HEK293T (cell line): ENCODE results near the gene RER1.

Source experiments
- CTCF ChIA-PET: fragments of 350-600 bp; formaldehyde crosslinking; extraction: SDS; loops from one replicate; lab custom pipeline; 2021; ENCODE audit warnings: antibody characterized with exemption, inconsistent platforms; lab: Yijun Ruan, JAX
- POLR2A ChIA-PET: fragments of 350-600 bp; formaldehyde crosslinking; extraction: SDS; loops from one replicate; lab custom pipeline; 2020; ENCODE audit warnings: antibody characterized with exemption, inconsistent platforms; lab: Yijun Ruan, JAX
- DNase-seq: peaks from one replicate; pipeline ENCODE4 v3.0.0; 2012; ENCODE audit warnings: mixed read lengths; ENCODE audit errors: extremely low spot score
- ARNT ChIP-seq: fragments of 450-650 bp; IDR thresholded peaks from 2 replicates; pipeline ENCODE4 v1.6.1; 2017; ENCODE audit warnings: mild to moderate bottlenecking
- BHLHE40 ChIP-seq: fragments of 450-650 bp; IDR thresholded peaks from 2 replicates; pipeline ENCODE4 v1.6.1; 2016; ENCODE audit warnings: mild to moderate bottlenecking, moderate library complexity, borderline replicate concordance
- CTBP1 ChIP-seq: fragments of 450-650 bp; IDR thresholded peaks from 2 replicates; pipeline ENCODE4 v1.6.1; 2016; ENCODE audit warnings: borderline replicate concordance
- ELF4 ChIP-seq: fragments of 450-650 bp; IDR thresholded peaks from 2 replicates; pipeline ENCODE4 v1.6.1; 2017; ENCODE audit warnings: antibody characterized with exemption
- FOXA1 ChIP-seq: fragments of 450-650 bp; IDR thresholded peaks from 2 replicates; pipeline ENCODE4 v1.6.1; 2016; ENCODE audit warnings: mild to moderate bottlenecking
- FOXK2 ChIP-seq: fragments of 450-650 bp; IDR thresholded peaks from 2 replicates; pipeline ENCODE4 v1.6.1; 2016; ENCODE audit warnings: mild to moderate bottlenecking
- FOXM1 ChIP-seq: fragments of 450-650 bp; IDR thresholded peaks from 2 replicates; pipeline ENCODE4 v1.6.1; 2017; ENCODE audit warnings: mild to moderate bottlenecking, borderline replicate concordance
- HDGF ChIP-seq: fragments of 450-650 bp; IDR thresholded peaks from 2 replicates; pipeline ENCODE4 v1.6.1; 2017; ENCODE audit warnings: antibody characterized with exemption, borderline replicate concordance
- L3MBTL2 ChIP-seq: fragments of 450-650 bp; conservative IDR thresholded peaks from 2 replicates; pipeline ENCODE4 v1.6.1; 2016; ENCODE audit warnings: mild to moderate bottlenecking
- LEF1 ChIP-seq: fragments of 450-650 bp; IDR thresholded peaks from 2 replicates; pipeline ENCODE4 v1.6.1; 2017; ENCODE audit warnings: mild to moderate bottlenecking, borderline replicate concordance
- NFRKB ChIP-seq: fragments of 450-650 bp; IDR thresholded peaks from 2 replicates; pipeline ENCODE4 v1.6.1; 2016; ENCODE audit warnings: mild to moderate bottlenecking, moderate library complexity
- PKNOX1 ChIP-seq: fragments of 450-650 bp; IDR thresholded peaks from 2 replicates; pipeline ENCODE4 v1.6.1; 2016
- SP1 ChIP-seq: fragments of 450-650 bp; IDR thresholded peaks from 2 replicates; pipeline ENCODE4 v1.6.1; 2017
- SUZ12 ChIP-seq: fragments of 450-650 bp; IDR thresholded peaks from 2 replicates; pipeline ENCODE4 v1.6.1; 2016; ENCODE audit warnings: mild to moderate bottlenecking
- TARDBP ChIP-seq: fragments of 450-650 bp; IDR thresholded peaks from 2 replicates; pipeline ENCODE4 v1.6.1; 2016
- ZNF384 ChIP-seq: fragments of 450-650 bp; IDR thresholded peaks from 2 replicates; pipeline ENCODE4 v1.6.1; 2016

Gene RER1

GRCh38 chr1:2393471-2393877 lies 1.8 kb downstream of the RER1 start:
- DNase-seq: no peak
- CTCF ChIA-PET: no interaction called here
- TF ChIP-seq SP1 (no peak), LEF1 (no peak), FOXM1 (no peak), ARNT (no peak), HDGF (no peak), NFRKB (no peak), TARDBP (no peak), ELF4 (no peak), SUZ12 (no peak), BHLHE40 (no peak), FOXK2 (no peak), L3MBTL2 (no peak), FOXA1 (no peak), CTBP1 (no peak), PKNOX1 (no peak), ZNF384 (no peak)
- POLR2A ChIA-PET: interaction anchor here (1.5 to 2.5 kb wide), 2 partner anchors 12 to 18 kb away, joined by 3 to 18 read pairs; partner anchors contain the start of gene PEX10

- CTCF ChIA-PET: no interaction called here
- DNase-seq: no peak
- TF ChIP-seq SUZ12: no peak
- no peak for TF ChIP-seq ARNT
- TF ChIP-seq LEF1: no peak
- no peak for TF ChIP-seq FOXK2
- POLR2A ChIA-PET: no interaction called here
Measured at GRCh38 chr1:2394220-2394619, 2.6 kb downstream of the RER1 start.

GRCh38 chr1:2394761-2395160 lies 3.1 kb downstream of the RER1 start:
- TF ChIP-seq HDGF (no peak), L3MBTL2 (no peak), FOXA1 (no peak), ARNT (no peak), BHLHE40 (no peak), ZNF384 (no peak), SUZ12 (no peak), FOXK2 (no peak), ELF4 (no peak), CTBP1 (no peak), PKNOX1 (no peak), LEF1 (no peak), NFRKB (no peak), TARDBP (no peak), SP1 (no peak), FOXM1 (no peak)
- ChIA-PET POLR2A (no interaction called here), CTCF (no interaction called here)
- DNase-seq: no peak

GRCh38 chr1:2395245-2395644 lies 3.6 kb downstream of the RER1 start:
- CTCF ChIA-PET: no interaction called here
- POLR2A ChIA-PET: no interaction called here
- no peak for TF ChIP-seq BHLHE40
- TF ChIP-seq ELF4: no peak
- no peak for TF ChIP-seq PKNOX1
- TF ChIP-seq SUZ12: no peak
- no peak for TF ChIP-seq ZNF384
- TF ChIP-seq CTBP1: no peak
- no peak for DNase-seq

- ChIA-PET CTCF (no interaction called here), POLR2A (no interaction called here)
- TF ChIP-seq FOXK2 (no peak), NFRKB (no peak), ARNT (no peak), ZNF384 (no peak), BHLHE40 (no peak), SUZ12 (no peak), CTBP1 (no peak), LEF1 (no peak), L3MBTL2 (no peak), HDGF (no peak)
- DNase-seq: no peak
Measured at GRCh38 chr1:2396059-2396458, 4.4 kb downstream of the RER1 start.

GRCh38 chr1:2396476-2396875 lies 4.8 kb downstream of the RER1 start:
- ChIA-PET POLR2A (no interaction called here), CTCF (no interaction called here)
- TF ChIP-seq ZNF384 (no peak), CTBP1 (no peak), HDGF (no peak), L3MBTL2 (no peak), ARNT (no peak), FOXK2 (no peak), ELF4 (no peak)
- no peak for DNase-seq
